ENCODE results near the gene C3orf20.

The C3orf20 gene

GRCh38 chr3:14674841-14675240 lies at the start of gene C3orf20:
TSS of gene C3orf20 (plus strand) at chr3:14675141. CDS start at chr3:14682714, 7,573 bp downstream.
- H3K4me3 ChIP-seq (ENCODE audit: low read depth, low read length), result no peak within 1 kb of the TSS
- no peaks in the 10 kb centered on the region for H3K4me1 ChIP-seq (ENCODE audit: control insufficient read depth, insufficient read depth, low read length, unreplicated experiment)
- H3K27me3 ChIP-seq (ENCODE audit: insufficient read depth, low read length), result no peaks in the 10 kb centered on the region
- no peaks in the 10 kb centered on the region for H3K79me2 ChIP-seq (ENCODE audit: control insufficient read depth, insufficient read depth, low read length, unreplicated experiment)
- no peak within 1 kb of the TSS for H2AFZ ChIP-seq (ENCODE audit: low read length, unreplicated experiment)
- no peak within 1 kb of the TSS for H3K27ac ChIP-seq (ENCODE audit: low read depth, low read length)
- H3K36me3 ChIP-seq (ENCODE audit: insufficient read depth, low read length), result peaks cover 16% of the 10 kb centered on the region

GRCh38 chr3:14625443-14625842 lies 49.5 kb upstream of the C3orf20 start:
- Histone ChIP-seq H3K79me2 (ENCODE audit: control insufficient read depth, insufficient read depth, low read length, unreplicated experiment) (no peaks in the 10 kb centered on the region), H3K4me1 (ENCODE audit: control insufficient read depth, insufficient read depth, low read length, unreplicated experiment) (peaks cover 3% of the 10 kb centered on the region), H3K27me3 (ENCODE audit: insufficient read depth, low read length) (peaks cover 6% of the 10 kb centered on the region; the same call in 1 of the 2 replicates), H3K36me3 (ENCODE audit: insufficient read depth, low read length) (no peaks in the 10 kb centered on the region), H2AFZ (ENCODE audit: low read length, unreplicated experiment) (no peak overlapping the region), H3K27ac (ENCODE audit: low read depth, low read length) (no peak overlapping the region), H3K4me3 (ENCODE audit: low read depth, low read length) (no peak overlapping the region)

GRCh38 chr3:14627815-14628214 lies 47.1 kb upstream of the C3orf20 start:
- Histone ChIP-seq H3K79me2 (ENCODE audit: control insufficient read depth, insufficient read depth, low read length, unreplicated experiment) (no peaks in the 10 kb centered on the region), H3K4me3 (ENCODE audit: low read depth, low read length) (no peak overlapping the region), H3K27me3 (ENCODE audit: insufficient read depth, low read length) (peaks cover 3% of the 10 kb centered on the region; the same call in 1 of the 2 replicates), H3K4me1 (ENCODE audit: control insufficient read depth, insufficient read depth, low read length, unreplicated experiment) (peaks cover 3% of the 10 kb centered on the region), H3K36me3 (ENCODE audit: insufficient read depth, low read length) (no peaks in the 10 kb centered on the region), H2AFZ (ENCODE audit: low read length, unreplicated experiment) (no peak overlapping the region), H3K27ac (ENCODE audit: low read depth, low read length) (no peak overlapping the region)

- peaks cover 3% of the 10 kb centered on the region for H3K4me1 ChIP-seq (ENCODE audit: control insufficient read depth, insufficient read depth, low read length, unreplicated experiment)
- no peaks in the 10 kb centered on the region for H3K79me2 ChIP-seq (ENCODE audit: control insufficient read depth, insufficient read depth, low read length, unreplicated experiment)
- H3K27me3 ChIP-seq (ENCODE audit: insufficient read depth, low read length), result no peaks in the 10 kb centered on the region; the same call in 1 of the 2 replicates
- no peak overlapping the region for H3K27ac ChIP-seq (ENCODE audit: low read depth, low read length)
- H3K4me3 ChIP-seq (ENCODE audit: low read depth, low read length), result no peak overlapping the region
- no peaks in the 10 kb centered on the region for H3K36me3 ChIP-seq (ENCODE audit: insufficient read depth, low read length)
- no peak overlapping the region for H2AFZ ChIP-seq (ENCODE audit: low read length, unreplicated experiment)
Observed at GRCh38 chr3:14628406-14628805, 46.5 kb upstream of the C3orf20 start.

- Histone ChIP-seq H3K79me2 (ENCODE audit: control insufficient read depth, insufficient read depth, low read length, unreplicated experiment) (no peaks in the 10 kb centered on the region), H3K4me3 (ENCODE audit: low read depth, low read length) (no peak overlapping the region), H2AFZ (ENCODE audit: low read length, unreplicated experiment) (no peak overlapping the region), H3K36me3 (ENCODE audit: insufficient read depth, low read length) (no peaks in the 10 kb centered on the region), H3K27me3 (ENCODE audit: insufficient read depth, low read length) (no peaks in the 10 kb centered on the region; the same call in 1 of the 2 replicates), H3K27ac (ENCODE audit: low read depth, low read length) (no peak overlapping the region), H3K4me1 (ENCODE audit: control insufficient read depth, insufficient read depth, low read length, unreplicated experiment) (peaks cover 12% of the 10 kb centered on the region)
Observed at GRCh38 chr3:14630404-14631100, 44.4 kb upstream of the C3orf20 start.

- no peak overlapping the region for H3K4me3 ChIP-seq (ENCODE audit: low read depth, low read length)
- H2AFZ ChIP-seq (ENCODE audit: low read length, unreplicated experiment), result no peak overlapping the region
- H3K4me1 ChIP-seq (ENCODE audit: control insufficient read depth, insufficient read depth, low read length, unreplicated experiment), result peaks cover 13% of the 10 kb centered on the region
- H3K79me2 ChIP-seq (ENCODE audit: control insufficient read depth, insufficient read depth, low read length, unreplicated experiment), result no peaks in the 10 kb centered on the region
- no peaks in the 10 kb centered on the region; the same call in 1 of the 2 replicates for H3K27me3 ChIP-seq (ENCODE audit: insufficient read depth, low read length)
- no peak overlapping the region for H3K27ac ChIP-seq (ENCODE audit: low read depth, low read length)
- no peaks in the 10 kb centered on the region for H3K36me3 ChIP-seq (ENCODE audit: insufficient read depth, low read length)
Observed at GRCh38 chr3:14631101-14631497, 43.8 kb upstream of the C3orf20 start.

- H3K36me3 ChIP-seq (ENCODE audit: insufficient read depth, low read length), result no peaks in the 10 kb centered on the region
- no peak overlapping the region for H2AFZ ChIP-seq (ENCODE audit: low read length, unreplicated experiment)
- H3K4me3 ChIP-seq (ENCODE audit: low read depth, low read length), result no peak overlapping the region
- peaks cover 11% of the 10 kb centered on the region for H3K4me1 ChIP-seq (ENCODE audit: control insufficient read depth, insufficient read depth, low read length, unreplicated experiment)
- no peaks in the 10 kb centered on the region for H3K79me2 ChIP-seq (ENCODE audit: control insufficient read depth, insufficient read depth, low read length, unreplicated experiment)
- H3K27ac ChIP-seq (ENCODE audit: low read depth, low read length), result no peak overlapping the region
- peaks cover 6% of the 10 kb centered on the region; the same call in 1 of the 2 replicates for H3K27me3 ChIP-seq (ENCODE audit: insufficient read depth, low read length)
Observed at GRCh38 chr3:14631687-14632441, 43.1 kb upstream of the C3orf20 start.

- H3K27me3 ChIP-seq (ENCODE audit: insufficient read depth, low read length), result peaks cover 11% of the 10 kb centered on the region; the same call in 1 of the 2 replicates
- H2AFZ ChIP-seq (ENCODE audit: low read length, unreplicated experiment), result no peak overlapping the region
Observed at GRCh38 chr3:14632442-14632930, 42.5 kb upstream of the C3orf20 start.

GRCh38 chr3:14633417-14633816 lies 41.5 kb upstream of the C3orf20 start:
- H2AFZ ChIP-seq (ENCODE audit: low read length, unreplicated experiment), result no peak overlapping the region
- peaks cover 10% of the 10 kb centered on the region for H3K4me1 ChIP-seq (ENCODE audit: control insufficient read depth, insufficient read depth, low read length, unreplicated experiment)

More at GRCh38 chr3:14632442-14632930, 42.5 kb upstream of the C3orf20 start:
- Histone ChIP-seq H3K27ac (ENCODE audit: low read depth, low read length) (no peak overlapping the region), H3K4me1 (ENCODE audit: control insufficient read depth, insufficient read depth, low read length, unreplicated experiment) (peaks cover 10% of the 10 kb centered on the region), H3K36me3 (ENCODE audit: insufficient read depth, low read length) (no peaks in the 10 kb centered on the region), H3K79me2 (ENCODE audit: control insufficient read depth, insufficient read depth, low read length, unreplicated experiment) (no peaks in the 10 kb centered on the region), H3K4me3 (ENCODE audit: low read depth, low read length) (no peak overlapping the region)

GRCh38 chr3:14633819-14634424 lies 41.0 kb upstream of the C3orf20 start:
- H3K36me3 ChIP-seq (ENCODE audit: insufficient read depth, low read length), result no peaks in the 10 kb centered on the region
- peaks cover 10% of the 10 kb centered on the region for H3K4me1 ChIP-seq (ENCODE audit: control insufficient read depth, insufficient read depth, low read length, unreplicated experiment)
- 0 out of 2 replicates have a peak overlapping the region, but pooled peaks have one; percentile 42 for H3K27ac ChIP-seq (ENCODE audit: low read depth, low read length)
- H3K79me2 ChIP-seq (ENCODE audit: control insufficient read depth, insufficient read depth, low read length, unreplicated experiment), result no peaks in the 10 kb centered on the region
- H3K27me3 ChIP-seq (ENCODE audit: insufficient read depth, low read length), result peaks cover 15% of the 10 kb centered on the region; the same call in 1 of the 2 replicates
- no peak overlapping the region for H2AFZ ChIP-seq (ENCODE audit: low read length, unreplicated experiment)
- no peak overlapping the region for H3K4me3 ChIP-seq (ENCODE audit: low read depth, low read length)

More at GRCh38 chr3:14633417-14633816, 41.5 kb upstream of the C3orf20 start:
- H3K36me3 ChIP-seq (ENCODE audit: insufficient read depth, low read length), result no peaks in the 10 kb centered on the region
- H3K27me3 ChIP-seq (ENCODE audit: insufficient read depth, low read length), result peaks cover 11% of the 10 kb centered on the region; the same call in 1 of the 2 replicates
- H3K4me3 ChIP-seq (ENCODE audit: low read depth, low read length), result no peak overlapping the region
- H3K79me2 ChIP-seq (ENCODE audit: control insufficient read depth, insufficient read depth, low read length, unreplicated experiment), result no peaks in the 10 kb centered on the region
- H3K27ac ChIP-seq (ENCODE audit: low read depth, low read length), result no peak overlapping the region

Data from ACC112 (cell line).